WERI-Rb-1 (cell line): ENCODE measurements around the gene AKAP13.

Experiments
- DNase-seq: peaks from one replicate; pipeline ENCODE4 v3.0.0-alpha.2; 2020
- H3K27ac ChIP-seq: fragments of 250-450 bp; sonication (Bioruptor Pico); 2 replicates; pipeline ENCODE4 v1.5.1; 2020; ENCODE audit warnings: mild to moderate bottlenecking, moderate library complexity
- H3K27me3 ChIP-seq: fragments of 250-450 bp; sonication (Bioruptor Pico); 2 replicates; pipeline ENCODE4 v1.5.1; 2021; ENCODE audit warnings: mild to moderate bottlenecking, low read depth, moderate library complexity; ENCODE audit not compliant: insufficient read depth, severe bottlenecking
- H3K36me3 ChIP-seq: fragments of 250-450 bp; sonication (Bioruptor Pico); 2 replicates; pipeline ENCODE4 v1.5.1; 2020; ENCODE audit warnings: mild to moderate bottlenecking, moderate library complexity
- H3K4me3 ChIP-seq: 2 replicates; pipeline ENCODE4 v1.5.1; 2011; ENCODE audit warnings: low read depth, mild to moderate bottlenecking, control low read depth, low read length
- H3K9me3 ChIP-seq: fragments of 250-450 bp; sonication (Bioruptor Pico); 2 replicates; pipeline ENCODE4 v1.5.1; 2021; ENCODE audit warnings: mild to moderate bottlenecking, moderate library complexity; ENCODE audit not compliant: severe bottlenecking
- TF ChIP-seq, protein P1 (sequence below): IDR thresholded peaks from 2 replicates; pipeline ENCODE4 v1.5.1; 2011; ENCODE audit warnings: low read depth, mild to moderate bottlenecking, control low read depth, inconsistent platforms, low read length

The AKAP13 gene

DNA sequence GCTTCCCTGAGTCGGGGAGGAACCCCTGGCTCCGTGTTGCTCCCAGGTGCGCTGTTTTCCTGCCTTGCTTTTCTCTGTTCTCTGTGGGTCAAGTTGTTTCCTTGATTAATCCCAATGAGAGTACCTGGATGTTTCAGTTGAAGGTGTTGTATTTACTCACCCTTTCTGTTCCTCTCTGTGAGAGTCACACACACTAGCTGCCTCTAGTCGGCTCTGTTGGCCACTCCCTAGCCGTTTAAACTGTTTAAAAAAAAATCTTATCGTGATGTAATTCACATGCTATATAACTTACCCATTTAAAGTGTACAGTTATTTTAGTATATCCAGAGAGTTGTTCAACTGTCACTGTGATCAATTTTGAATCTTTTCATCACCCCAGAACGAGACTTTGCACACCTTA is 74.0 kb downstream of the AKAP13 start:
- no peak for DNase-seq
- peaks cover 12% of the 10 kb centered on the region for H3K9me3 ChIP-seq
- H3K27me3 ChIP-seq = no peaks in the 10 kb centered on the region
- TF ChIP-seq, protein P1, sequence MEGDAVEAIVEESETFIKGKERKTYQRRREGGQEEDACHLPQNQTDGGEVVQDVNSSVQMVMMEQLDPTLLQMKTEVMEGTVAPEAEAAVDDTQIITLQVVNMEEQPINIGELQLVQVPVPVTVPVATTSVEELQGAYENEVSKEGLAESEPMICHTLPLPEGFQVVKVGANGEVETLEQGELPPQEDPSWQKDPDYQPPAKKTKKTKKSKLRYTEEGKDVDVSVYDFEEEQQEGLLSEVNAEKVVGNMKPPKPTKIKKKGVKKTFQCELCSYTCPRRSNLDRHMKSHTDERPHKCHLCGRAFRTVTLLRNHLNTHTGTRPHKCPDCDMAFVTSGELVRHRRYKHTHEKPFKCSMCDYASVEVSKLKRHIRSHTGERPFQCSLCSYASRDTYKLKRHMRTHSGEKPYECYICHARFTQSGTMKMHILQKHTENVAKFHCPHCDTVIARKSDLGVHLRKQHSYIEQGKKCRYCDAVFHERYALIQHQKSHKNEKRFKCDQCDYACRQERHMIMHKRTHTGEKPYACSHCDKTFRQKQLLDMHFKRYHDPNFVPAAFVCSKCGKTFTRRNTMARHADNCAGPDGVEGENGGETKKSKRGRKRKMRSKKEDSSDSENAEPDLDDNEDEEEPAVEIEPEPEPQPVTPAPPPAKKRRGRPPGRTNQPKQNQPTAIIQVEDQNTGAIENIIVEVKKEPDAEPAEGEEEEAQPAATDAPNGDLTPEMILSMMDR = peak; percentile 24; the same call in 1 of the 2 replicates
- no peaks in the 10 kb centered on the region; the same call in 1 of the 2 replicates for H3K36me3 ChIP-seq
- peak overlapping the region; percentile 81 for H3K27ac ChIP-seq
- peak overlapping the region; percentile 18 for H3K4me3 ChIP-seq

DNA sequence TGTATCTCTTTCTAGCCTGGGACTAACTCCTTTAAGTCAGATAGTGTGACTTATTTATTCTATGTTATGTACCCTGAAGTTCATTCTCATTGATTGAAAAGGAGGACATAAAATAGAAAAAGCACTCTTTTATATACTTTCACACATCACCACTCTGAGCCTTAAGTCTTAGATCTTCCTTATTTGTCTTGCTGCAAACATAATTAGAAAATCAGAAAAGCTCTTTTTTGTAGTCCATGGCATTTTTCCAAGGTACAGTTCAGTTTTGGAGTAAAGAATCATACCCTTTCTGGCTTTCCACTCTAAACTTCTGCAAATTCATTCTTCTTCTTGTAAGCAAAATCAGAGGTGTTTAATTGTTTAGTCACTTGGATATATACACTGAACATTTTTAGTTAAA is 75.5 kb downstream of the AKAP13 start:
- no peaks in the 10 kb centered on the region for H3K27me3 ChIP-seq
- no peaks in the 10 kb centered on the region; the same call in 1 of the 2 replicates for H3K36me3 ChIP-seq
- peak overlapping the region; percentile 81 for H3K27ac ChIP-seq
- DNase-seq = no peak
- TF ChIP-seq, protein P1 = no peak
- H3K9me3 ChIP-seq = peaks cover 1% of the 10 kb centered on the region
- H3K4me3 ChIP-seq = peak overlapping the region; percentile 20; the same call in 1 of the 2 replicates

DNA sequence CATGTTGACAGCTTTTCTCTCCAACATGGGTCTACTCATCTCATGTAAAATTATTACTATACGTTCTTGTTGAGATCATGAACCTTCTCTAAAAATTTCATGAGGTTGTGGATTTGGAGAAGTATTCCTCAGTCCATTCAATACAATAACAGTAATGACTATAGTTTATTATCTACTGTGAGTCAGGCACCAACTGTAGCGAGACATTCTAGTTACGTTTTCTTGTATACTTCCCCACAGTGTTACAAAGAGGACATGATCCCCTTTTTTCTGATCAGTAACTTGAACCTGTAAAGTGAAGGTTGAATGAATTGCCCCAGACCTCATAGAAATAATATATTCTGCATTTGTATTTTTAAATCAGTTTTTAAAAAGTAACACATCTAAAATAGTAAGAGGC is 76.4 kb downstream of the AKAP13 start:
- TF ChIP-seq, protein P1 = no peak
- Histone ChIP-seq H3K4me3 (no peak overlapping the region), H3K27ac (peak overlapping the region; percentile 81), H3K36me3 (peaks cover under 1% of the 10 kb centered on the region), H3K9me3 (no peaks in the 10 kb centered on the region), H3K27me3 (no peaks in the 10 kb centered on the region)
- no peak for DNase-seq

DNA sequence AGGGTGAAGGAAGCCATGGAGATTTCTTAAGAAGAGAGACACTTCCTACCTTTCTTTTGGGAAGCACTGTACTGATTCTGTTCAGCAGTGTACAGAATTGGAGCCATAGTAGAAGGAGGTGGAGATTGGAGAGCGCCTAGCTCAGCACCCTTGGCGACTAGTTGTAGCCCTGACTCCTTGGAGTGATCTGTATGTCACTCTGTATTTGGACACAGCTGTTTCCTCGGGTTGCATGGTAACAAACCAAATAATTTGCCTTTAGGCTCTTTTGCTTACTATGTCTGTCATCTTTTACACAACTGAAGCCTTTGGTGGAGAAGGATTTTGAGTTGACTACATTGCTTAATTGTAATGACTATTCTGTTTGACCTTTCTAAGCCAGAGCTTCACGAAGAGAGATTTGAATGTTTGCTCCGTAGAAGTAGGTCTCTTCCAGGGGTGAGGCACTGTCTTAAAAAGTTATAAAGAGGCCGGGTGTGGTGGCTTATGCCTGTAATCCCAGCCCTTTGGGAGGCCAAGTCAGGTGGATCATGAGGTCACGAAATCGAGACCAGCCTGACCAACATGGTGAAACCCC is 77.1 kb downstream of the AKAP13 start:
- H3K27ac ChIP-seq = peak overlapping the region; percentile 81
- H3K9me3 ChIP-seq = no peaks in the 10 kb centered on the region
- TF ChIP-seq, protein P1 = no peak
- peaks cover 7% of the 10 kb centered on the region for H3K36me3 ChIP-seq
- no peak for DNase-seq
- no peak overlapping the region for H3K4me3 ChIP-seq
- no peaks in the 10 kb centered on the region for H3K27me3 ChIP-seq

DNA sequence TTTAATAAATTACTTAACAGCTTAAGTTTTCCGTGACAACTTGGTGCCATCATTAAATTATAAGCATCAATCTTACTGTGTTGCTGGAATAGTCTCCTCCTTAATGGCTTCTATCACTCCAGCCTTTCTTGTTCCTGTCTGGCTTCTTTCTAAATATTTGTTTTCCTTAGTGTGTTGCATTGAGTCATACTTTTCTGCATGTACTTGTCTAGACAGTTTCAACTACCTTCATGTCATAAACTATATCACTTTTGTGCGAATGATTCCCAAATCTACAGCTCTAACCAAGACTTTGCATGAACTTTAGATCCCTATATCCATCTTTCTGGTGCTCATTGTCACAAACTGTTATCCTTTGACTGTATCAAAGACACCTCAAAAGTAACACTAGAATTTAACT is 78.4 kb downstream of the AKAP13 start:
- DNase-seq = no peak
- H3K36me3 ChIP-seq = peaks cover 7% of the 10 kb centered on the region
- TF ChIP-seq, protein P1 = no peak
- H3K27ac ChIP-seq = peak overlapping the region; percentile 73
- no peak overlapping the region for H3K4me3 ChIP-seq
- H3K9me3 ChIP-seq = no peaks in the 10 kb centered on the region
- no peaks in the 10 kb centered on the region for H3K27me3 ChIP-seq

DNA sequence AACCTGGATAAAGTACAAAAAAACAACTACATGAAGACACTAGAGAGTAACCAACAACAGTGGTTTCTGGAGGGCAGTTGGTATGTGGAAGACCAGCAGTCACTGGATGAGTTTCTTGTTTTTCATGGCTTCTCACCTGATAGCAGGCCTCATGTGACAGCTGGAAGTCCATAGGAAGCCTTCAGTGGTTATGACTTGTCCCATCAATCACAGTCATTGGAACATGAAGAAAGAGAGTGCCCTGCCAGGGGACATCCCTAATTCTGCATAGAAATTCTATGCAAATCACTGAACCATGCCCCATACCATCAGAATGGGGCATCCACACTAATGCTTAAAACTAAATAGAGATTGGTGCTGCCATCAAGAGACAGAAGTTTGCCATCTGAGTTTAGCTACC is 81.6 kb downstream of the AKAP13 start:
- Histone ChIP-seq H3K27me3 (no peaks in the 10 kb centered on the region), H3K27ac (peak overlapping the region; percentile 83), H3K36me3 (peaks cover 14% of the 10 kb centered on the region), H3K4me3 (peak overlapping the region; percentile 19; the same call in 1 of the 2 replicates), H3K9me3 (no peaks in the 10 kb centered on the region)
- TF ChIP-seq, protein P1 = no peak
- no peak for DNase-seq
